Measurements from ENCODE around the gene FOXP1. TPM values are rescaled to one million over a fixed set of nuclear protein-coding genes. Genes with fewer than 3 reads are reported as not detected.

The FOXP1 gene
- total and polyA plus RNA-seq, 2 of the 13 experiments (the other 11 are each of a cell fraction or from before 2014, with no cell fraction given) = 40.4 to 59.0 TPM

- Histone ChIP-seq H4K20me1 (ENCODE audit: insufficient read depth, low read length) (no peaks in the 10 kb centered on the region), H3K4me1 (ENCODE audit: insufficient read depth, low read length) (no peaks in the 10 kb centered on the region), H3K4me2 (ENCODE audit: low read depth, low read length) (no peak overlapping the region), H3K27ac (ENCODE audit: extremely low read length, insufficient read depth, low read length) (no peak overlapping the region), H3K79me2 (ENCODE audit: insufficient read depth, low read length) (no peaks in the 10 kb centered on the region), H3K27me3 (ENCODE audit: control insufficient read depth in 1 of 2, insufficient read depth in 2 of 2, low read length in 2 of 2) (no peaks in the 10 kb centered on the region), H3K9me3 (ENCODE audit: low read length) (no peaks in the 10 kb centered on the region), H3K4me3 (replicated peaks in 1 of 3; ENCODE audit: insufficient read depth in 1 of 3, low read depth in 2 of 3, low read length in 3 of 3) (no peak overlapping the region), H3K9ac (ENCODE audit: insufficient read depth, low read depth, low read length) (no peak overlapping the region), H2AFZ (ENCODE audit: low read length) (no peak overlapping the region), H3K36me3 (replicated peaks in 1 of 2; ENCODE audit: control insufficient read depth in 1 of 2, insufficient read depth in 2 of 2, low read length in 2 of 2) (peaks cover 12 to 26% of the 10 kb centered on the region in 2 experiments)
- DNase-seq (ENCODE audit: low spot score) (no peak), ATAC-seq (no peak), FAIRE-seq (peak; percentile 21)
- BruUV-seq (replicated peaks) = no TSS peak
- in situ Hi-C loops (cut with HindIII; ENCODE audit: extremely low pct_ligation_motif_present, low pct_unique_long_range_greater_than_20kb) = no loop called here
- TF ChIP-seq TBX2 (CRISPR knock-in tag; IDR thresholded peaks at IDR 0.05; ENCODE audit: borderline replicate concordance) = no peak
- no peak for TF ChIP-seq PAWR (CRISPR knock-in tag; IDR thresholded peaks at IDR 0.05; ENCODE audit: borderline replicate concordance)
- TF ChIP-seq ZC3H4 (CRISPR knock-in tag; IDR thresholded peaks at IDR 0.05; ENCODE audit: borderline replicate concordance) = no peak
- TF ChIP-seq, protein P1, sequence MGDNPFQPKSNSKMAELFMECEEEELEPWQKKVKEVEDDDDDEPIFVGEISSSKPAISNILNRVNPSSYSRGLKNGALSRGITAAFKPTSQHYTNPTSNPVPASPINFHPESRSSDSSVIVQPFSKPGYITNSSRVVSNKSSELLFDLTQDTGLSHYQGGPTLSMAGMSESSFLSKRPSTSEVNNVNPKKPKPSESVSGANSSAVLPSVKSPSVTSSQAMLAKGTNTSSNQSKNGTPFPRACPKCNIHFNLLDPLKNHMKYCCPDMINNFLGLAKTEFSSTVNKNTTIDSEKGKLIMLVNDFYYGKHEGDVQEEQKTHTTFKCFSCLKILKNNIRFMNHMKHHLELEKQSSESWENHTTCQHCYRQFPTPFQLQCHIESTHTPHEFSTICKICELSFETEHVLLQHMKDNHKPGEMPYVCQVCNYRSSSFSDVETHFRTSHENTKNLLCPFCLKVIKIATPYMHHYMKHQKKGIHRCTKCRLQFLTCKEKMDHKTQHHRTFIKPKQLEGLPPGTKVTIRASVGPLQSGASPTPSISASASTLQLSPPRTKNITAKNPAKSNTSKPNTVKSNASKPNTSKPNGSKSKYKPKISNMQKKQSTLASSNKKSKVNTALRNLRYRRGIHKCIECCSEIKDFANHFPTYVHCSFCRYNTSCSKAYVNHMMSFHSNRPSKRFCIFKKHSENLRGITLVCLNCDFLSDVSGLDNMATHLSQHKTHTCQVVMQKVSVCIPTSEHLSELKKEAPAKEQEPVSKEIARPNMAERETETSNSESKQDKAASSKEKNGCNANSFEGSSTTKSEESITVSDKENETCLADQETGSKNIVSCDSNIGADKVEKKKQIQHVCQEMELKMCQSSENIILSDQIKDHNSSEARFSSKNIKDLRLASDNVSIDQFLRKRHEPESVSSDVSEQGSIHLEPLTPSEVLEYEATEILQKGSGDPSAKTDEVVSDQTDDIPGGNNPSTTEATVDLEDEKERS (CRISPR knock-in tag; IDR thresholded peaks at IDR 0.05) = no peak
- no peak for TF ChIP-seq ZNF839 (CRISPR knock-in tag; IDR thresholded peaks at IDR 0.05; ENCODE audit: borderline replicate concordance)
- no peak for TF ChIP-seq ZBTB14 (CRISPR knock-in tag; IDR thresholded peaks at IDR 0.05)
- TF ChIP-seq TAF1 (CRISPR knock-in tag; IDR thresholded peaks at IDR 0.05) = no peak
- TF ChIP-seq SP140L (CRISPR knock-in tag; IDR thresholded peaks at IDR 0.05; ENCODE audit: borderline replicate concordance) = no peak
- no peak for TF ChIP-seq PCBP2 (optimal IDR thresholded peaks at IDR 0.05; ENCODE audit: low read depth, low read length, poor library complexity, severe bottlenecking)
- no peak for TF ChIP-seq SALL1 (CRISPR knock-in tag; IDR thresholded peaks at IDR 0.05)
- intact Hi-C loops (cut with micrococcal nuclease; ENCODE audit: unreplicated experiment) = no loop called here
- WGBS (ENCODE audit: low lambda C conversion rate) = 93% methylated on average over 8 of the region's 8 CpGs
- ChIA-PET POLR2A (interaction anchor here (0.9 kb wide), 1 partner anchor 98 kb away, joined by 3 read pairs; no protein-coding TSS in a partner anchor), CTCF (ENCODE audit: low intra/inter-chr PET ratio, low total read pairs) (no interaction called here)
Measured at GRCh38 chr3:71110385-71111222, 472.9 kb downstream of the FOXP1 start.
